CD4-positive, alpha-beta T cell (primary cell): Measurements from ENCODE around the gene TMEM256. TPM values are rescaled to one million over a fixed set of nuclear protein-coding genes. Genes with fewer than 3 reads are reported as not detected.
A peak's percentile ranks its signal among the peaks of the same experiment; 100 is the strongest.

Source experiments
- ATAC-seq: fragments of 200-7000 bp; cut with Tn5 transposase; one replicate; pipeline ENCODE4 v1.10.0; 2022; ENCODE audit warnings: mild to moderate bottlenecking; ENCODE audit not compliant: poor library complexity
- CTCF ChIA-PET: fragments of 350-600 bp; sonication (Branson Sonifier 250); formaldehyde crosslinking; loops from one replicate; lab custom pipeline; 2021; ENCODE audit warnings: antibody characterized with exemption, inconsistent platforms; lab: Charles Lee
- POLR2A ChIA-PET: fragments of 350-600 bp; sonication (Branson Sonifier 250); formaldehyde crosslinking; loops from one replicate; lab custom pipeline; 2021; ENCODE audit warnings: antibody characterized with exemption, inconsistent platforms; lab: Charles Lee
- DNase-seq, 14 experiments: peaks; one replicate each; pipeline ENCODE4 v3.0.0-alpha.2; 2013 to 2020; ENCODE audit warnings: mixed read lengths in 2 of 14
- H3K27ac ChIP-seq, 2 donors: one replicate each; pipeline versions ENCODE4 v1.5.1 to v1.7.0; 2013; ENCODE audit warnings: low read length in 2 of 2, low read depth in 1 of 2, mild to moderate bottlenecking in 1 of 2
- H3K27me3 ChIP-seq, 2 experiments: 1 replicate in 1 of 2; 2 replicates in 1 of 2; pipeline versions ENCODE4 v1.6.1 to v1.7.0; 2013; ENCODE audit warnings: low read length in 2 of 2, control low read depth in 1 of 2, mild to moderate bottlenecking in 1 of 2, moderate library complexity in 1 of 2; ENCODE audit not compliant: insufficient read depth in 2 of 2, control insufficient read depth in 1 of 2
- H3K36me3 ChIP-seq: one replicate; pipeline ENCODE4 v1.6.1; 2013; ENCODE audit warnings: low read length, control low read depth; ENCODE audit not compliant: insufficient read depth
- H3K4me1 ChIP-seq: one replicate; pipeline ENCODE4 v1.6.1; 2013; ENCODE audit warnings: low read length, control low read depth; ENCODE audit not compliant: insufficient read depth
- H3K4me3 ChIP-seq: one replicate; pipeline ENCODE4 v1.5.1; 2013; ENCODE audit warnings: mild to moderate bottlenecking, low read length, moderate library complexity
- H3K9me3 ChIP-seq, 2 experiments: 1 replicate in 1 of 2; 2 replicates in 1 of 2; pipeline versions ENCODE4 v1.6.1 to v1.7.0; 2013; ENCODE audit warnings: low read length in 2 of 2, mild to moderate bottlenecking in 2 of 2, control low read depth in 1 of 2, moderate library complexity in 1 of 2; ENCODE audit not compliant: control insufficient read depth in 1 of 2, insufficient read depth in 1 of 2
- H3K27ac Mint-ChIP-seq: one replicate; pipeline ENCODE4 v1.8.0; 2020; ENCODE audit warnings: mixed read lengths
- H3K27me3 Mint-ChIP-seq: one replicate; pipeline ENCODE4 v1.8.0; 2021; ENCODE audit warnings: mixed read lengths
- H3K36me3 Mint-ChIP-seq: one replicate; pipeline ENCODE4 v1.8.0; 2021; ENCODE audit warnings: low read depth, mixed read lengths
- H3K4me1 Mint-ChIP-seq: one replicate; pipeline ENCODE4 v1.8.0; 2021; ENCODE audit warnings: low read depth, mixed read lengths
- H3K4me3 Mint-ChIP-seq: one replicate; pipeline ENCODE4 v1.8.0; 2020; ENCODE audit warnings: mild to moderate bottlenecking, mixed read lengths
- H3K9me3 Mint-ChIP-seq: one replicate; pipeline ENCODE4 v1.8.0; 2020; ENCODE audit warnings: mixed read lengths
- intact Hi-C, 2 experiments: fragments of 100-400 bp; cut with DNase I in 1 of 2; cut with micrococcal nuclease in 1 of 2; formaldehyde crosslinking; loops; one replicate each; pipeline versions ENCODE4 v1.15.1 to v1.9.0; 2023 to 2025; cut with DNase I, micrococcal nuclease
- total RNA-seq, 174 experiments: library from RNA in 2 of 174; stranded (reverse) in 2 of 174; gene quantifications; one replicate each; pipeline ENCODE4 v1.2.3 and lab custom pipeline; 2021 to 2026
- TF ChIP-seq, protein P1 (sequence below): fragments of 200-600 bp; IDR thresholded peaks from one replicate; pipeline ENCODE4 v1.8.0; 2022; ENCODE audit warnings: antibody characterized with exemption, mild to moderate bottlenecking

The TMEM256 gene
- total RNA-seq, 2 experiments from 2014 or later, result 29.0 to 29.4 TPM

DNA sequence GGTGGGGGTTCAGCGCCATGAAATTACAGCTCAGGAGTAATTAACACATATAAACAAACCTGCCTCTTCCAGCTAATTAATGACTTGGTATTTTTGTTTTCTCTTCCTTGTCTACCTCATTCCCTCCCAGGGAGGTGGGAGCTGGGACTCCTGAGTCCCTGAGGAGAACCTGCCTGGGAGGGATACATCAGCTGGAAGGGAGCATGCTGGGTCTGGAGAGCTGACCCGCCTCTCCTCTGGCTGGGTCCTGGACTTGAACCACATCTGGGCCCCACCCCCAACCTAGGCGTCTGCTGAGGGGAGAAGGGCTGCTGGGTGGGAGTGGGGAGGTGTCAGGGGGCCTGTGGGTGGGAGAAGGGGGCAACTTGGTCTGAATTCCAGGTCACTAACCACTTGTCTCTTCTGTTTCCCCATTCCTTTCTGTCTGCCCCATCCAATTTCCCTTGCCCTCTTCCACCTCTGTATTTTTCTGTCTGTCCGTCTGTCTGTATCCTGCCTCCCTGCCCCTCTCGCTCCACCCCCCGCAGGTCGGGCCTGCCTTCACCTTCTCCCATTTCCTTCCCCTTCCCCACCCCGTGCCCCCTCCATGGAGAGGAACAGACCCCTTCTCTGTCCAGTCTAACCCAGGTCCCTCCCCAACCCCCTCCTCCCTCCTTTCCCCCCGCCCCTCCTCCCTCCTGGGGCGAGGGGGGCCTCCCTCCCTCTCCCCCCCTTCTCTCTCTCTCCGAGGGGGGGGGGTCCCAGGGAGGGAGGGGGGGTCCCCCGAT, 3.8 kb upstream of the TMEM256 start, which contains the start of gene NLGN2:
Gene NLGN2 (plus strand): TSS at position 361 of the 767 bp plus-strand sequence. CDS start 411 bp downstream, outside the sequence.
- no peak for ATAC-seq
- Mint-ChIP-seq H3K4me1 (peaks cover 28% of the 10 kb centered on the region), H3K9me3 (no peaks in the 10 kb centered on the region), H3K4me3 (peak within 1 kb of the TSS; percentile 51), H3K27ac (peak within 1 kb of the TSS; percentile 27), H3K36me3 (peaks cover 9% of the 10 kb centered on the region), H3K27me3 (no peaks in the 10 kb centered on the region)
- Histone ChIP-seq H3K4me1 (peaks cover 36% of the 10 kb centered on the region), H3K27ac (no peak within 1 kb of the TSS), H3K27me3 (peaks cover 0 to 5% of the 10 kb centered on the region in 2 experiments), H3K4me3 (no peak within 1 kb of the TSS), H3K9me3 (no peaks in the 10 kb centered on the region), H3K36me3 (no peaks in the 10 kb centered on the region)
- TF ChIP-seq, protein P1, sequence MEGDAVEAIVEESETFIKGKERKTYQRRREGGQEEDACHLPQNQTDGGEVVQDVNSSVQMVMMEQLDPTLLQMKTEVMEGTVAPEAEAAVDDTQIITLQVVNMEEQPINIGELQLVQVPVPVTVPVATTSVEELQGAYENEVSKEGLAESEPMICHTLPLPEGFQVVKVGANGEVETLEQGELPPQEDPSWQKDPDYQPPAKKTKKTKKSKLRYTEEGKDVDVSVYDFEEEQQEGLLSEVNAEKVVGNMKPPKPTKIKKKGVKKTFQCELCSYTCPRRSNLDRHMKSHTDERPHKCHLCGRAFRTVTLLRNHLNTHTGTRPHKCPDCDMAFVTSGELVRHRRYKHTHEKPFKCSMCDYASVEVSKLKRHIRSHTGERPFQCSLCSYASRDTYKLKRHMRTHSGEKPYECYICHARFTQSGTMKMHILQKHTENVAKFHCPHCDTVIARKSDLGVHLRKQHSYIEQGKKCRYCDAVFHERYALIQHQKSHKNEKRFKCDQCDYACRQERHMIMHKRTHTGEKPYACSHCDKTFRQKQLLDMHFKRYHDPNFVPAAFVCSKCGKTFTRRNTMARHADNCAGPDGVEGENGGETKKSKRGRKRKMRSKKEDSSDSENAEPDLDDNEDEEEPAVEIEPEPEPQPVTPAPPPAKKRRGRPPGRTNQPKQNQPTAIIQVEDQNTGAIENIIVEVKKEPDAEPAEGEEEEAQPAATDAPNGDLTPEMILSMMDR, result no peak
- no peak for DNase-seq
- CTCF ChIA-PET, result interaction anchor here (0.6 to 2.2 kb wide), 3 partner anchors 16 to 52 kb away, joined by 3 to 5 read pairs (median 4); partner anchors contain the start of gene TMEM95
- intact Hi-C loops, result loop anchor here (1.0 to 10.0 kb wide), 2 partner anchors 25 to 53 kb away; partner anchors contain the start of genes KCTD11 (in 1 of the 2) and TMEM95 (in 1 of the 2)
- POLR2A ChIA-PET, result interaction anchor here (1.6 to 1.9 kb wide), 2 partner anchors 23 to 28 kb away, joined by 7 to 11 read pairs; partner anchors contain the start of gene TMEM102

DNA sequence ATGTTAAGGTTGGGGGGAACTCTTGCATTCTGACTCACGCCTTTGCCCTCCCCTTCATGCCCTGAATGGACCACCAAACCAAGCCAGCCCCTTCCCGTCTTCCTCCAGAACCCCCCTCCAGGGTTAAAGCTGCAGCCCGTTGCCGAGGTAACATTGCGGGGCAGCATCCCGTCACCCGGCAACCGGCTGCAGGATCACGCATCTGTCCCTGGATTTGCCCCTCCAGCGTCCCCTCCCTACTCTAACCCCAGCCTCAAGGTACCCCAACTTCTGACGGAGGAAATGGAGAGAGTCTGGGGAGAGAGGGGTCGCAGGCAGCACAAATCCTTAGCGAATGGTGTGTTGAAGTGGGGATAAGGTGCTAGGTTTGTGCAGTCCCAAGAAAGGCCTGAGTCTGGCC, 3.2 kb upstream of the TMEM256 start:
- Histone ChIP-seq H3K9me3 (no peaks in the 10 kb centered on the region), H3K4me3 (no peak overlapping the region), H3K27ac (no peak overlapping the region), H3K27me3 (peaks cover 0 to 5% of the 10 kb centered on the region in 2 experiments), H3K4me1 (peaks cover 36% of the 10 kb centered on the region), H3K36me3 (no peaks in the 10 kb centered on the region)
- H3K27ac Mint-ChIP-seq, result peak overlapping the region; percentile 27
- H3K4me1 Mint-ChIP-seq, result peaks cover 28% of the 10 kb centered on the region
- CTCF ChIA-PET, result interaction anchor here (2.2 kb wide), 1 partner anchor 52 kb away, joined by 5 read pairs; the partner anchor contains the start of gene TMEM95
- DNase-seq (no peak), ATAC-seq (no peak)
- no peaks in the 10 kb centered on the region for H3K9me3 Mint-ChIP-seq
- H3K27me3 Mint-ChIP-seq, result no peaks in the 10 kb centered on the region
- peak overlapping the region; percentile 51 for H3K4me3 Mint-ChIP-seq
- intact Hi-C loops, result loop anchor here (1.0 to 10.0 kb wide), 2 partner anchors 25 to 52 kb away; partner anchors contain the start of genes KCTD11 (in 1 of the 2) and TMEM95 (in 1 of the 2)
- POLR2A ChIA-PET, result interaction anchor here (1.2 to 1.9 kb wide), 2 partner anchors 23 to 279 kb away, joined by 7 read pairs; partner anchors contain the start of gene TP53
- TF ChIP-seq, protein P1, result no peak
- H3K36me3 Mint-ChIP-seq, result peaks cover 9% of the 10 kb centered on the region

DNA sequence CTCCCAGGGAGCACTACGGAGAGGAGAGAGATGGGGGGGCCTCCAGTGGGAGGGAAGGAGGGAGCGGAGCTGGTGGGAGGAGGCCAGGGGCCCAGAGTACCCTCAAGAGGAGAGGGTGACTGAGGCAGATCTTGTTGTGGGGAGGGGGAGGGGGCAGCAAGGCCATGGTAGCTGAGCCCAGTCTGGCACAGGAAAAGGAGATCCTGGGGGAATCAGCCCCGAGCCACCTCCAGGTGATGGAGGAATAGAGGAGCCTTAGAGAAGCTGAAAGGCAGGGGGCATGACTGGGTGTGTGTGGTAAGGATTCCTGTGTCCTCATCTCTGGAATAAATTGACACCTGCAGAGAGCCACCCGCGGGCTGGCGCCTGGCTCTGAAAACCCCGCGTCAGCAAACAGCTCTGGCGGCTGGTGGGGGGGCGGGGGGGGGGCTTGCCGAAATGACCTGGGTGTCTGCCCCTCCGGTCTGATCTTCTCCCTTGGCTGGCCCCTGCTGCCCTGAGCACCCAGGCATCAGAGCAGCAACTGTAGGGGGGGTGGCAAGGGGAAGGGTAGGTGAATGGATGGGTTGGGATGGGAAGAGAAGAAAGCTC, 2.4 kb upstream of the TMEM256 start:
- no peaks in the 10 kb centered on the region for H3K9me3 Mint-ChIP-seq

More for the DNA sequence above, 2.4 kb upstream of the TMEM256 start:
- Histone ChIP-seq H3K9me3 (no peaks in the 10 kb centered on the region), H3K36me3 (no peaks in the 10 kb centered on the region), H3K4me1 (peaks cover 36% of the 10 kb centered on the region), H3K27me3 (peaks cover 0 to 5% of the 10 kb centered on the region in 2 experiments), H3K4me3 (no peak overlapping the region), H3K27ac (no peak overlapping the region)
- intact Hi-C loops, result loop anchor here in 1 of 2 experiments (10.0 kb wide), 1 partner anchor 52 kb away; the partner anchor contains the start of genes KCTD11 and TMEM95
- no peaks in the 10 kb centered on the region for H3K27me3 Mint-ChIP-seq
- peak overlapping the region; percentile 89 for H3K4me3 Mint-ChIP-seq
- H3K27ac Mint-ChIP-seq, result peak overlapping the region; percentile 63
- TF ChIP-seq, protein P1, result no peak
- DNase-seq (no peak), ATAC-seq (no peak)
- ChIA-PET CTCF (no interaction called here), POLR2A (interaction anchor here (1.2 to 1.5 kb wide), 2 partner anchors 22 to 280 kb away, joined by 4 to 7 read pairs; partner anchors contain the start of gene TP53)
- peaks cover 28% of the 10 kb centered on the region for H3K4me1 Mint-ChIP-seq
- H3K36me3 Mint-ChIP-seq, result peaks cover 9% of the 10 kb centered on the region
